ENCODE measurements around the gene GRID1.

The GRID1 gene

GRCh38 chr10:86353506-86354485 is 12.8 kb downstream of the GRID1 start:
- DNase-seq: no peak

- DNase-seq: no peak
These were observed 15.7 kb downstream of the GRID1 start for GRCh38 chr10:86350897-86351296.

DNA sequence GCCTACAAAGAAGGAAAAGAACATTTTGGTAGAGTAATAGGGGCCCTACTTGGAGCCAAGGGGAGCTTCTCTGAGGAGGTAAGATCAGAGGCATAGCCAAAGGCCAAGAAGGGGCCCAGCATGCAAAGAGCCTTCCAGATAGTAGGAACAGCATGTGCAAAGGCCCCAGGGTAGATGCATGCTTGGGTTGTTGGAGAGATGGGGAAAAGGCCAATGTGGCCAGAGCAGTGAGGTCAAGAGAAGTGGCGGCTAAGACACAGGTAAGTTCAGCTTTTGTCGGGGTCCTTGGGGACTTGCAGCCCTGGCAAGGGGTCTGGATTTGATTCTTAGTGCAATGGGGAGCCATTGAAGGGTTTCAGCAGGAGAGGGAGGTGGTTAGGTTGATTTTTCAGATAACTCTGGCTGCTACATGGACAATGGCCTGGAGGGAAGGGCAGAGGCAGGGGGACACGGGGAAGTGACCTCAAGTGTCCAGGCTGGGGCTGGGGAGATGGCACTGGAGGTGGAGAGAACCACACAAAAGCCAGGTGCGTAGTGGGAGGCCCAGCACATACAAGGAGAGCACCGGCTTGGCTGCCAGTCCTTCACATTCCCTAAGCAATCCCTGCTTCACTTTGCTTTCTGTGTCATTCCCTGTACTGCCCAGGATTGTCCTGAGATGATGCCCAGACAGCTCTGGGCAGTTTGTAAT is 16.5 kb downstream of the GRID1 start:
- DNase-seq: no peak

GRCh38 chr10:86349474-86349873 is 17.1 kb downstream of the GRID1 start:
- DNase-seq: no peak

DNA sequence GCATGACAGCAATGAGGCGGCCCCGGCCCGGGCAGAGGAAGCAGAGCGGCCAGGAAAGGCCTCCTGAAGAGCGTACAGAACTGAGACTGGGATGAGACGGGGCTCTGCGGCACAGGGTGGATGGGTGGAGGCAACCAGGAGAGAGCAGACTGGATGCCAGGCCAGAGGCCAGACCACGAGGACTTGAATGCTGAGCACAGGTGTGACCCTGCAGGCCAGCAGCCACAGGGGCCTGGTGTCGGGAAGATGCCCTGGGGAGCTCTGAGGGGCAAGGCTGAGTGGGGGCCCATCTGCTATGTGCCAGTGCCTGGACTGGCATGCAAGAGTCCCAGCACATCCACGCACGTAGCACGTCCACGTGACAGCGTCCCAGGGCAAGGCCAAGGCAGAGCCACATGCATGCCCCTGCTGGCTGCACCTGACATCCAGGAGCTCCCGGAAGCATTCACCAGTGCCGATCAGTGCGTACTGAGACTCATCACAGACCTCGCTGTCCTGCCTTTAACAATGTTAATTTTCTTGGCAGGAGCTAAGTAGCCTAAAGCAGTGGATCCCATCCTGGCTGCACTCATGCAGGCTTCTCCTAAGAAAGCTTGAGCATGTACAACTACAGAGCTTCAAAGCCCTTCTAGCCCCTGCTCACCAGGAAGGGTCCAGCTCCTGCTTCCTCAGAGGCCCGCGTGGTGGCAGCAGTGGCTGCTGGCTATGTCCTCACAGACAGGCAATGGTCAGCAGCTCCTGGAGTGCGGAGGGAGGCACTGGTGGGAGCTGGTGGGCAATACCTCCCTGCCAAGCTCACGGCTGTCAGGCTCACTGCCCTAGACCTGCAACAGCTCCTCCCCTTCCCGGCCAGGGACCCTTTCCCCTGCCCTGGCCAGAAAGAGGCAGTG is 18.0 kb downstream of the GRID1 start:
- no peak for DNase-seq

GRCh38 chr10:86347856-86348255 is 18.7 kb downstream of the GRID1 start:
- DNase-seq: no peak

DNA sequence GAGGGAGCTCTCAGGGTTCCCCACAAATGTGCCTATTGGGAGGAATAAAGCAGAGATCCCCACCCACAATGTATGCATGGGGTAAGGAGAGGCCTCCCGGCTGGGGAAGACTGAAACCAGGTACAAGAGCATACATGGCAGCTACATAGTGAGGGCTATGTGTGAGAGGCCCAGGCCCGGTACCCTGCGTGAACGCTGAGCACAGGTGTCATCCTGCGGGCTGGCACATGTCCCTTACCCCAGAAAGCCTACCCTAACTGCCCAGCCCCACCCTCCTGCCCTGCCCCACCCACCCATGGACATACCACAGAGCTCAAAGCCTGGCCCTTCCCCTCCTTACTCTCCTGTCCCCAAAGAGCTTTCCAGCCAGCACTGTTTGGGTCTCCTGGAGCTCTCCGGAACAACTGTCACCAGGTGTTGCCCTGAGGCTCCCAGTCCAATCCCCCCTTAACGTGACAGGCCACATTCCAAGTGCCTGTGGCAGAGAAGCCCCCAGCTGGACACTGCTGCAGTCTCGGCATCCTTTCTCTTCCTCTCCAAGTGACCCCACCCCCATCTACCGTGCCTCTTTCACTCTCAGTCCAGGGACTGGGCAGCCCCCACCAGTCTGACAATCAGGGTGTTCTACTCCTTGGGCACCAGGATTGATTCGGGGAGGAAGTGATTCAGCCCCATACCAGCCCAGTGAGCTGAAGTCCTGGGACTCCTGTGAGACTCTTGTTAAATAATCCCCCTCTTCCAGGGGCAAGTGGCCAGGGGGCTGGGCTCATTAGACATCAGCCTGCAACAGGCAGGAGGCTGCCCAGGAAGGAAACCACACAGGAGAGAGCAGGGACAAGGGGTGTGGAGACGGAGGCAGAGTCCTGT is 19.6 kb downstream of the GRID1 start:
- no peak for DNase-seq

- no peak for DNase-seq
These were observed 20.5 kb downstream of the GRID1 start for GRCh38 chr10:86345859-86346798.

GRCh38 chr10:86345296-86345858 is 21.2 kb downstream of the GRID1 start:
- DNase-seq: no peak

GRCh38 chr10:86344714-86345161 is 21.9 kb downstream of the GRID1 start:
- no peak for DNase-seq

DNA sequence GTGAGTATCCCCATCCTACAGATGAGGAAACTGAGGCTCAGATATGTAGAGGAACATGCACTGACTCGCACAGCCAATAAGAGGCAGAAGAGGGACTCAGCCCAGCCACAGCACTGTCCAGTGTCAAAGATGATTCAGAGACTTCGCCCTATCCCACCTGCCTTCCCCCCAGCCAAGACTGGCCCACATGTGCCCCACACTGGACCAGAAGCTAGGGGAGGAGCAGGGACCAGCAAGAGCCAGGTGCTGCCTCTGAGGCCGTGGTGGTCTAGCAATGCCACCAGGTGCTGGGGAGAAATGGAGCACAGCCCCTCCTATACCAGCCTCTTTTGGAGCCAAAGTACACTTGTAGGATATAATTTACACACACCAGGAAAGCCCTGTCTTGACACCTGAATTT is 22.3 kb downstream of the GRID1 start:
- no peak for DNase-seq

DNA sequence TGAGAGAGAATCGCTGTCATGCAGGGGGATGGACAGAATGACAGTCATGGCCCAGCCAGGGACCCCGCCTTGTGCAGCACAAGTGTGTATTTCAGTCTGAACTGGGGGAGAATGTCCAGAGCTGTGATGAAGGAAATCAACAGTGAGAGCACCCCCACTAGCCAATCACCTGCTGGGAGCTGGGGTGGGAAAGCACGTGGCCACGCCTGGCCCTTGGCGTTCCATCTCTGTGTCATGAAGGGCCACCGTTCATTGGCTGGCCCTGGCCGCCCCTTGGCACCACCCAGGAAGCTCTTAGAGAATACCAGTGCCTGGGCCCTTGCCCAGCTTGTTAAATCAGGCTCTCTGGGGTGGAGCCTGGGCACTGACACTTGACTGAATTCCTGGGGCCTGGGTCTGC is 22.8 kb downstream of the GRID1 start:
- no peak for DNase-seq

GRCh38 chr10:86342111-86342863 is 24.3 kb downstream of the GRID1 start:
- DNase-seq: no peak

DNA sequence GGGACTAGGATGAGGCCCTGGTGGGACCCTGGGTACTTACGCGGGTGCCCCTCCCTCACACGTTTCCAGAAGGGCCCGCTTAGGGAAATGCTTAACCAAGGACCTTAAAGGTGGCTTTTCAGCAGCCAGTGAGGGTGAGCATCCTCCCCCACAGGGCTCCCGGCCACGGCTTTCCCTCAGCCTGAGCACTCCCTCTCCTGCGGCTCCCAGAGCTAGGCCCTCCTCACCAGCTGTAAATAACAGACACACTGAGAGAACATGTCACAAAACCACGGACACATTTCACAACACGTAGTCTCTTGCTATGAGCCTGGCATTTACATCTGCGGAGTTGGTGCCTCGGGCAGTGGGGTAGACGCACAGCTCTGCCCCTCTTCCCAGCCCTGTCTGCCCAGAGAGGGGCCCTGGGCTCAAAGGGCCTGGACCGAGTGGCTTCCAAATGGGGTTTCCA is 25.2 kb downstream of the GRID1 start:
- no peak for DNase-seq

- no peak for DNase-seq
These were observed 25.7 kb downstream of the GRID1 start for GRCh38 chr10:86340991-86341260.

DNA sequence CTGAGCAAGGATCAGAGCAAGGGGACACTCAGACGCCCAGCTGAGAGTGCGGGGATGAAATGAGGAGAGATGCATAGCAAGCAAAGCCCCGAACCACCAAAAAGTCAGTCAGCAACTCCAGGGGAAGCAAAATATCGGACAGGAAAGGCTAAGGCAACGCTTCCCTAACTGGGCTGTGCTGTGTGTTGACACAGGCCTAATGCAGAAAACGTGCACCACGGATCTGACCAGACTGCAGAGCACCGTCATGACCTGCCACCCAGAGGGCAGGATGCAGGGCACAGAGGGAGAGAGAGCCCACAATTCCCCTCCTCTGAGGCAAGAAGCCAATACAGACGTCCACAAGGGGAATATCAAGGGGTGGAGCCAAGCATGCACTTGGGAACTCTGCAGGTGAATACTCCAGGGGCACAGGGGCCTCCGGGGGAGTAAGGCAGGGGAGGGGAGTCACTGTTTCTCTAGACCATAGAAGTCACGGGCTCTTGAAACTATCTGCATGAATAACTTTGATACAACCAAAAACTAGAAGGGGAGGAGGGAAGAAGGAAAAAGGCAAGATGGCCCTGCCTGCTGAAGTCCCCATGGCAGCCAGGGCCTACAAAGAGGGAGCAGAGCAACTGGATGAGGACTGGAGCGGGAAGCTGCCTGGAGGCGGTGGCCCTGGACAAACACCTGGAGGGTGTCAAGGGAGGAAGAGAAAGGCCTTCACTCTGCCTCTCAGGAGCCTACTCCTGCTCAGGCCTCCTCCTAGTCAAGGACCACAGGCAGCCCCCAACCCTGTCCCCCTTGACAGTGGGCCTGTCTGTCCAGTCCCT is 26.2 kb downstream of the GRID1 start:
- DNase-seq: no peak

DNA sequence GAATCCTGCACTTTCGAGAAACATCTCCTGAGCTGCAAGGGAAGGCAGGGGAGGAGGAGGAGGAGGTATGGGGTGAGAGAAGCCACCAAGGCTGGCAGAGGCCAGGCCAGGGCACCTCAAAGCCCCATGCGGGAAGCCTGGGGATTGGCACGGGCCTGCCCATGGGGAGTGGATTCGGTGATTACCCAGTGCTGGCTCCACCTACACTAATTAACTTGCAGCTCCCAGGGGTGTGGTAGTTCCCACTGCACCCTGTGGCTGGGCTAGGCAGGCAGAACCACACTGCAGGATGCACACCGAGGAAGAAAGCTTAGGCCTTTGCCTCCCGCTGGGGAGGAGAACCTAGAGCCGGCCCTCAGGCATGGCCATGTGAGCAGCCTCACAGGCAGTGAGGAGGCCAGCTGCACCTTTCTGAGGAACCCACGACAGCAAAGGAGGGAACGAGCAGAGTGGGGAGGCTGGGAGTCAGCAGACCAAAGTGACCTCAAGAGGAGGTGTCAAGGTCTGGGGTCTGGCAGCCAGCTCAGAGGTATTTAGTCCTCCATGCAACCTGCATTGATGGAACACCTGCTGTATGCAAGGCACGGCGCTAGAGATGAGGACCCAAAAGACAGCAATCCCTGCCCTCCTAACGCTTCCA is 27.2 kb downstream of the GRID1 start:
- no peak for DNase-seq

- no peak for DNase-seq
These were observed 29.4 kb downstream of the GRID1 start for GRCh38 chr10:86337121-86337601.
